Sigmoid colon (tissue), 7 donors: Measurements from ENCODE around the gene S100A7A. TPM values are rescaled to one million over a fixed set of nuclear protein-coding genes. Genes with fewer than 3 reads are reported as not detected.

Experiments used
- DNase-seq: peaks from one replicate; pipeline ENCODE4 v3.0.0-alpha.2; 2019
- H3K27ac ChIP-seq, 4 donors: fragments of 200-600 bp; sonication (generic); one replicate each; pipeline ENCODE4 v1.5.1; 2016 to 2019; ENCODE audit warnings: mild to moderate bottlenecking in 1 of 4
- H3K27me3 ChIP-seq, 3 donors: fragments of 200-600 bp; sonication (generic); one replicate each; pipeline ENCODE4 v1.5.1; 2019; ENCODE audit warnings: mild to moderate bottlenecking in 1 of 3
- H3K36me3 ChIP-seq, 4 donors: fragments of 200-600 bp; sonication (generic); one replicate each; pipeline ENCODE4 v1.5.1; 2016 to 2019
- H3K4me1 ChIP-seq, 4 donors: fragments of 200-600 bp; sonication (generic); one replicate each; pipeline ENCODE4 v1.5.1; 2017 to 2019
- H3K4me3 ChIP-seq, 4 donors: fragments of 200-600 bp; sonication (generic); one replicate each; pipeline ENCODE4 v1.5.1; 2017 to 2019; ENCODE audit warnings: mild to moderate bottlenecking in 2 of 4, moderate library complexity in 1 of 4
- H3K9me3 ChIP-seq, 4 donors: fragments of 200-600 bp in 3 of 4; sonication (generic) in 3 of 4; one replicate each; pipeline versions ENCODE4 v1.5.1 to v1.6.1; 2013 to 2019
- EP300 ChIP-seq, 4 donors: sonication (generic); formaldehyde crosslinking; IDR thresholded peaks; one replicate each; pipeline ENCODE4 v1.6.1; 2017; ENCODE audit warnings: antibody characterized with exemption in 4 of 4
- POLR2A ChIP-seq, 2 donors: fragments of 450-650 bp; IDR thresholded peaks; one replicate each; pipeline ENCODE4 v1.6.1; 2016; ENCODE audit warnings: antibody characterized with exemption in 2 of 2, mild to moderate bottlenecking in 2 of 2, moderate library complexity in 2 of 2
- POLR2AphosphoS5 ChIP-seq, 4 donors: sonication (generic); formaldehyde crosslinking; IDR thresholded peaks; one replicate each; pipeline ENCODE4 v1.6.1; 2017; ENCODE audit warnings: antibody characterized with exemption in 4 of 4
- WGBS, 2 donors: extraction: QIAGEN DNeasy Blood & Tissue Kit; methylation state at CpG; one replicate each; pipeline ENCODE4 v1.1.7; 2013; 5-methylcytosine and 5-hydroxymethylcytosine counted together
- intact Hi-C: fragments of 100-400 bp; cut with DNase I; formaldehyde crosslinking; loops from one replicate; pipeline ENCODE4 v1.15.1; 2023
- polyA plus RNA-seq, 3 donors: library from polyadenylated mRNA; stranded (reverse); fragments of 200-250 nt; gene quantifications; one replicate each; pipeline ENCODE4 v1.2.3, GENCODE V29; 2013
- total RNA-seq, 4 donors: library from RNA; depleted of rRNA; stranded (reverse); fragments of >200 nt; gene quantifications; one replicate each; pipeline ENCODE4 v1.1.0, GENCODE V29; 2016
- TF ChIP-seq, protein P1 (sequence below), 4 experiments: fragments of 450-650 bp in 3 of 4; fragments of 200-600 bp in 1 of 4; IDR thresholded peaks; one replicate each; pipeline ENCODE4 v1.5.1; 2016 to 2019; ENCODE audit warnings: antibody characterized with exemption in 4 of 4, mild to moderate bottlenecking in 3 of 4, moderate library complexity in 2 of 4
- donor health status: healthy with polysubstance abuse.
- donor health status: Bipolar disorder and iron deficiency.
- donor health status: healthy.

The S100A7A gene
- total and polyA plus RNA-seq, 7 donors, result not detected

- no peaks in the 10 kb centered on the region for H3K36me3 ChIP-seq
- 66 to 82% methylated on average over 7 of the region's 7 CpGs for WGBS, 2 donors
These were observed 13.2 kb downstream of the S100A7A start for GRCh38 chr1:153429266-153430165.

DNA sequence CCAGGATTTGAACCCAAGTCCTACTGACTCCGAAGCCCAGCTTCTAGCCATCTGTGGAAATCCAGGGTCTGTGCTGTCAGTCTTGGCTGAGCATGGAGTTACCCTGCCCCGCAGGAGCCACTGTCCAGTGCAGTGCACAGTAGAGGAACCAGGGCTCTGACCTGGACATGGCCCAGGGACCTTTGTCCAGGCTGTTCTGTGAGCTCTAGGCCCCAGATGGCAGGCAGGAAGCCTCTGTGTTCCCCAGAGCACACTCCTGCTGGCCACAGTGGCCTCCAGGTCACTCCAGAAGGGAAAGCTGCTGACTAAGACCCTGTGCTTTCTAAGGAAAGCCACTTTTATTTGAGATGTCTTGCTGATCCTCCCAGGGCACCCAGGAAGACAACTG lies 13.8 kb downstream of the S100A7A start:
- Histone ChIP-seq H3K36me3 (no peaks in the 10 kb centered on the region), H3K27ac (no peak overlapping the region), H3K9me3 (no peaks in the 10 kb centered on the region), H3K27me3 (no peaks in the 10 kb centered on the region), H3K4me1 (no peaks in the 10 kb centered on the region), H3K4me3 (no peak overlapping the region)
- no peak for TF ChIP-seq POLR2A (IDR thresholded peaks at IDR 0.05)
- no peak for TF ChIP-seq EP300 (IDR thresholded peaks at IDR 0.05)
- TF ChIP-seq, protein P1, sequence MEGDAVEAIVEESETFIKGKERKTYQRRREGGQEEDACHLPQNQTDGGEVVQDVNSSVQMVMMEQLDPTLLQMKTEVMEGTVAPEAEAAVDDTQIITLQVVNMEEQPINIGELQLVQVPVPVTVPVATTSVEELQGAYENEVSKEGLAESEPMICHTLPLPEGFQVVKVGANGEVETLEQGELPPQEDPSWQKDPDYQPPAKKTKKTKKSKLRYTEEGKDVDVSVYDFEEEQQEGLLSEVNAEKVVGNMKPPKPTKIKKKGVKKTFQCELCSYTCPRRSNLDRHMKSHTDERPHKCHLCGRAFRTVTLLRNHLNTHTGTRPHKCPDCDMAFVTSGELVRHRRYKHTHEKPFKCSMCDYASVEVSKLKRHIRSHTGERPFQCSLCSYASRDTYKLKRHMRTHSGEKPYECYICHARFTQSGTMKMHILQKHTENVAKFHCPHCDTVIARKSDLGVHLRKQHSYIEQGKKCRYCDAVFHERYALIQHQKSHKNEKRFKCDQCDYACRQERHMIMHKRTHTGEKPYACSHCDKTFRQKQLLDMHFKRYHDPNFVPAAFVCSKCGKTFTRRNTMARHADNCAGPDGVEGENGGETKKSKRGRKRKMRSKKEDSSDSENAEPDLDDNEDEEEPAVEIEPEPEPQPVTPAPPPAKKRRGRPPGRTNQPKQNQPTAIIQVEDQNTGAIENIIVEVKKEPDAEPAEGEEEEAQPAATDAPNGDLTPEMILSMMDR (IDR thresholded peaks at IDR 0.05), result no peak
- no peak for TF ChIP-seq POLR2AphosphoS5 (IDR thresholded peaks at IDR 0.05)
- 80 to 84% methylated on average over 2 of the region's 2 CpGs for WGBS, 2 donors
- intact Hi-C loops, result no loop called here
- no peak for DNase-seq

More at GRCh38 chr1:153429266-153430165, 13.2 kb downstream of the S100A7A start:
- no peak for TF ChIP-seq POLR2AphosphoS5 (IDR thresholded peaks at IDR 0.05)
- no peak for TF ChIP-seq POLR2A (IDR thresholded peaks at IDR 0.05)
- TF ChIP-seq EP300 (IDR thresholded peaks at IDR 0.05), result no peak
- TF ChIP-seq, protein P1 (IDR thresholded peaks at IDR 0.05), result no peak
- Histone ChIP-seq H3K27ac (no peak overlapping the region), H3K4me3 (no peak overlapping the region), H3K4me1 (no peaks in the 10 kb centered on the region), H3K9me3 (no peaks in the 10 kb centered on the region), H3K27me3 (no peaks in the 10 kb centered on the region)
- intact Hi-C loops, result no loop called here
- no peak for DNase-seq

- H3K4me3 ChIP-seq, result no peak overlapping the region
- no peak overlapping the region for H3K27ac ChIP-seq
- TF ChIP-seq, protein P1 (IDR thresholded peaks at IDR 0.05), result no peak
- TF ChIP-seq EP300 (IDR thresholded peaks at IDR 0.05) (no peak), POLR2AphosphoS5 (IDR thresholded peaks at IDR 0.05) (no peak)
- H3K36me3 ChIP-seq, result no peaks in the 10 kb centered on the region
- H3K4me1 ChIP-seq, result no peaks in the 10 kb centered on the region
- no peaks in the 10 kb centered on the region for H3K27me3 ChIP-seq
- intact Hi-C loops, result no loop called here
- no peaks in the 10 kb centered on the region for H3K9me3 ChIP-seq
- DNase-seq, result no peak
- WGBS, 2 donors, result 74 to 85% methylated on average over 3 of the region's 3 CpGs
These were observed 14.2 kb downstream of the S100A7A start for GRCh38 chr1:153430561-153430960.

DNA sequence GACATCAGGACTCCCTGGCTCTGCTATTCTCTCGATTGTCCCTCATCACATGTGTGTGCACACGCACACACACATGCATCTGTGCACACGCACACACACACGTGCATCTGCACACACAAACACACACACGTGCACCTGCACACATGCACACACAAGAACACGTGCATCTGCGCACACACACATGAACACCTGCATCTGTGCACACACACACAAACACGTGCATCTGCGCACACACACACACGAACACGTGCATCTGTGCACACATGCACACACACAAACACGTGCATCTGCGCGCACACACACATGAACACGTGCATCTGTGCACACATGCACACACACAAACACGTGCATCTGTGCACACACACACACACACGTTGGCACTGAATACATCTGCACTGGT lies 14.7 kb downstream of the S100A7A start:
- TF ChIP-seq EP300 (IDR thresholded peaks at IDR 0.05) (no peak), POLR2A (IDR thresholded peaks at IDR 0.05) (no peak), POLR2AphosphoS5 (IDR thresholded peaks at IDR 0.05) (no peak)
- TF ChIP-seq, protein P1 (IDR thresholded peaks at IDR 0.05), result no peak
- Histone ChIP-seq H3K4me1 (no peaks in the 10 kb centered on the region), H3K4me3 (no peak overlapping the region), H3K27me3 (no peaks in the 10 kb centered on the region), H3K9me3 (no peaks in the 10 kb centered on the region), H3K36me3 (no peaks in the 10 kb centered on the region), H3K27ac (no peak overlapping the region)
- 82 to 88% methylated on average over 17 of the region's 17 CpGs for WGBS, 2 donors
- DNase-seq, result no peak
- intact Hi-C loops, result no loop called here
